Gastrocnemius medialis (tissue), 4 donors: ENCODE measurements around the gene C17orf75.

ENCODE experiments used
- POLR2A ChIP-seq, 2 donors: fragments of 450-650 bp; IDR thresholded peaks; one replicate each; pipeline ENCODE4 v1.6.1; 2017; ENCODE audit warnings: antibody characterized with exemption in 2 of 2, mild to moderate bottlenecking in 2 of 2, moderate library complexity in 2 of 2
- TF ChIP-seq, protein P1 (sequence below), 5 experiments: fragments of 450-650 bp in 3 of 5; fragments of 200-600 bp in 2 of 5; sonication (generic) in 2 of 5; IDR thresholded peaks in 4 of 5; conservative IDR thresholded peaks in 1 of 5; 1 replicate in 4 of 5; 2 replicates in 1 of 5; pipeline ENCODE4 v1.5.1; 2016 to 2019; ENCODE audit warnings: antibody characterized with exemption in 5 of 5, mild to moderate bottlenecking in 3 of 5, moderate library complexity in 3 of 5

DNA sequence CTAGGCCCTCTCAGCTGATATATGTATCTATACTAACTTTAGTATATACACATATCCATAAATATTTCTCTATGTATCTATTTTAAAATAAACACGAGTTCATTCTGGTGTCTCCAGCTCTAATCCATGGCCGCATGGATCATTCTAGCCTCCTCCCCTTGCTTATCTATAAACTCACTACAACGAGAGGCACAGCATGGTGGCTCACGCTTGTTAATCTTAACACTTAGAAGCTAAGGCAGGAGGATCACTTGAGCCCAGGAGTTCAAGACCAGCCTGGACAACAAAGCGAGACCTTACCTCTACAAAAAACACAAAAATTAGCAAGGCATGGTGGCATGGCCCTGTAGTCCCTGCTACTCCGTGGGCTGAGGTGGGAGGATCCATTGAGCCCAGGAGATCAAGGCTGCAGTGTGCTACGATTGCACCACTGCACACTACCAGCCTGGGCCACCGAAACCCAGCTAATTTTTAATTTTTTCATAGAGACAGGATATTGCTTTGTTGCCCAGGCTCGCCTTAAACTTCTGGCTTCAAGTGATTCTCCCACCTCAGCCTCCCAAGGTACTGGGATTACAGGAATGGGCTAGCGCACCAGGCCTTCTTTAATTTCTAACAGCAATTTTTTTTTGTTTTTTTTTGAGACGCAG is 4.1 kb upstream of the C17orf75 start:
- TF ChIP-seq POLR2A (IDR thresholded peaks at IDR 0.05): no peak
- TF ChIP-seq, protein P1, sequence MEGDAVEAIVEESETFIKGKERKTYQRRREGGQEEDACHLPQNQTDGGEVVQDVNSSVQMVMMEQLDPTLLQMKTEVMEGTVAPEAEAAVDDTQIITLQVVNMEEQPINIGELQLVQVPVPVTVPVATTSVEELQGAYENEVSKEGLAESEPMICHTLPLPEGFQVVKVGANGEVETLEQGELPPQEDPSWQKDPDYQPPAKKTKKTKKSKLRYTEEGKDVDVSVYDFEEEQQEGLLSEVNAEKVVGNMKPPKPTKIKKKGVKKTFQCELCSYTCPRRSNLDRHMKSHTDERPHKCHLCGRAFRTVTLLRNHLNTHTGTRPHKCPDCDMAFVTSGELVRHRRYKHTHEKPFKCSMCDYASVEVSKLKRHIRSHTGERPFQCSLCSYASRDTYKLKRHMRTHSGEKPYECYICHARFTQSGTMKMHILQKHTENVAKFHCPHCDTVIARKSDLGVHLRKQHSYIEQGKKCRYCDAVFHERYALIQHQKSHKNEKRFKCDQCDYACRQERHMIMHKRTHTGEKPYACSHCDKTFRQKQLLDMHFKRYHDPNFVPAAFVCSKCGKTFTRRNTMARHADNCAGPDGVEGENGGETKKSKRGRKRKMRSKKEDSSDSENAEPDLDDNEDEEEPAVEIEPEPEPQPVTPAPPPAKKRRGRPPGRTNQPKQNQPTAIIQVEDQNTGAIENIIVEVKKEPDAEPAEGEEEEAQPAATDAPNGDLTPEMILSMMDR (IDR thresholded peaks at IDR 0.05 in 4 of 5, conservative IDR thresholded peaks at IDR 0.05 in 1 of 5): no peak
